ENCODE data around the gene MAPK10. TPM values are rescaled to one million over a fixed set of nuclear protein-coding genes. Genes with fewer than 3 reads are reported as not detected.

MAPK10 gene
- total RNA-seq, 4 donors from 2014 or later: 4.5 to 13.7 (median 9.8) TPM

GRCh38 chr4:86250619-86251018 is 109.2 kb downstream of the MAPK10 start:
- Histone ChIP-seq H3K36me3 (no peaks in the 10 kb centered on the region), H3K4me3 (no peak overlapping the region), H3K9me3 (no peaks in the 10 kb centered on the region), H3K27ac (replicated peaks in 1 of 4) (no peak overlapping the region), H3K4me1 (no peaks in the 10 kb centered on the region), H3K27me3 (no peaks in the 10 kb centered on the region)
- intact Hi-C loops (cut with DNase I): no loop called here
- TF ChIP-seq POLR2AphosphoS5 (IDR thresholded peaks at IDR 0.05) (no peak), POLR2A (IDR thresholded peaks at IDR 0.05; ENCODE audit: low read depth) (no peak), CTCF (IDR thresholded peaks at IDR 0.05) (no peak), EP300 (IDR thresholded peaks at IDR 0.05) (no peak)
- no peak for DNase-seq (ENCODE audit: extremely low spot score)
- WGBS: 62% methylated on average over 1 of the region's 1 CpG

- no peak overlapping the region for H3K27ac ChIP-seq (replicated peaks in 1 of 4)
- no peak overlapping the region for H3K4me3 ChIP-seq
- H3K9me3 ChIP-seq: no peaks in the 10 kb centered on the region
- H3K27me3 ChIP-seq: no peaks in the 10 kb centered on the region
- intact Hi-C loops (cut with DNase I): no loop called here
- 71% methylated on average over 1 of the region's 1 CpG for WGBS
- no peak for DNase-seq (ENCODE audit: extremely low spot score)
- TF ChIP-seq POLR2A (IDR thresholded peaks at IDR 0.05; ENCODE audit: low read depth): no peak
- no peak for TF ChIP-seq EP300 (IDR thresholded peaks at IDR 0.05)
- no peak for TF ChIP-seq POLR2AphosphoS5 (IDR thresholded peaks at IDR 0.05)
- TF ChIP-seq CTCF (IDR thresholded peaks at IDR 0.05): no peak
- no peaks in the 10 kb centered on the region for H3K4me1 ChIP-seq
- H3K36me3 ChIP-seq: no peaks in the 10 kb centered on the region
These were observed 109.8 kb downstream of the MAPK10 start for GRCh38 chr4:86250006-86250405.

DNA sequence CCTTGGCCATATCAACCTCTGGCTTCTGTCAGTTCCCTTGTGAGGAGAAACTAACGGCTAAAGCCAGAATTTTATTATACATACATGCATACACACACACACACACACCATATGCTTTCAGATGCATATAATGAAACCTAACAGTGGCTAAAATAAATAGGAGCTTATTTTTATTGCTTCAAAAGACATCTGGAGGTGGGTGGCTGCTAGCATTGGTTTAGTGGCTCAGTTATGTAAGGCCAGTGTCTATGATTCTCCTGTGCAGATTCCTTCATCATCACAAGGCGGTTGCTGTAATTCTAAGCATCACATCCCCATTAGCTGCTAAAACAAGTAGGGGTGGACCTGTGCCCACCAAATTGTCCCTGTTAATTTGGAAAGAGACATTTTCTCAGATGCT is 110.8 kb downstream of the MAPK10 start:
- no peak for DNase-seq (ENCODE audit: extremely low spot score)
- no peaks in the 10 kb centered on the region for H3K36me3 ChIP-seq
- WGBS: 93% methylated on average over 2 of the region's 2 CpGs
- H3K4me1 ChIP-seq: no peaks in the 10 kb centered on the region
- intact Hi-C loops (cut with DNase I): no loop called here
- H3K4me3 ChIP-seq: no peak overlapping the region
- no peaks in the 10 kb centered on the region for H3K27me3 ChIP-seq
- no peak for TF ChIP-seq CTCF (IDR thresholded peaks at IDR 0.05)
- no peaks in the 10 kb centered on the region for H3K9me3 ChIP-seq
- H3K27ac ChIP-seq (replicated peaks in 1 of 4): no peak overlapping the region

DNA sequence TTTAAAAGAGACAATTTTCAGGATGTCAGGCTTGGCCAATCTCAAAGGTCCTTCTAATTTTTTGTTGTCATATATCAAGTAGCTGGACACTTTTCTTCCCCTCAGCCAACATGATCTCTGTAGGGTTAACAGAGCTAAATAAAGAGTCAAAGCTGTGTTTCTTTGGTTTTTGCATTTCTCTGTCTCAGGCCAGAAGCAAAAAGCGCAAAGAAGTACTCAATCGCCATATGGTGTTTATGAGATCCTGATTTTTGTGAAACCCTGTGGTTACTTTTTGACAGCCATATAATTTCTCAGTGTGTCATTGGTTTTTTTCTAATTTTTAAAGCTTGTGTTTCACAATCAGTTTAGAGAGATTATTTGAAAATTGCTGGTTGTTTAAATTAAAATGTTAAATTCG is 111.9 kb downstream of the MAPK10 start:
- Histone ChIP-seq H3K4me3 (no peak overlapping the region), H3K36me3 (no peaks in the 10 kb centered on the region), H3K9me3 (no peaks in the 10 kb centered on the region), H3K27ac (replicated peaks in 1 of 4) (no peak overlapping the region), H3K4me1 (no peaks in the 10 kb centered on the region), H3K27me3 (no peaks in the 10 kb centered on the region)
- no peak for DNase-seq (ENCODE audit: extremely low spot score)
- 92% methylated on average over 3 of the region's 3 CpGs for WGBS
- TF ChIP-seq POLR2AphosphoS5 (IDR thresholded peaks at IDR 0.05) (no peak), CTCF (IDR thresholded peaks at IDR 0.05) (no peak), EP300 (IDR thresholded peaks at IDR 0.05) (no peak), POLR2A (IDR thresholded peaks at IDR 0.05; ENCODE audit: low read depth) (no peak)
- intact Hi-C loops (cut with DNase I): no loop called here

DNA sequence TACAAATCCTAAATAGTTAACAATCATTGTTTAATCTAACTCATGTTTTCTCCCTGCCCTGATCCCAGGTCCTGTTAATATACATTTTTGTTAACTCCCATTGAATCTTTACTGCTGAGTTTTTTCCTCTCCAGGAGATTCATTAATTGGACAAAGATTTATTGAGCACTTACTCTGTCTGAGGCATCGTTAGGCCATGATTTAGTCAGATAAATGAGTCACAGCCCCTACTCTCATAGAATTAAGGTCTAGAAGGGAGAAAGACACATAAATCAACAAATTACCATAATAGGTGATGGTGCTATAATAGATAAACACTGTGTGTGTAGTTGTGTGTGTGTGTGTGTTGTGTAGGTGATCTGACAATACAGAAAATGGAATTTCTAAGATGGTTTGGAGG is 112.5 kb downstream of the MAPK10 start:
- Histone ChIP-seq H3K27me3 (no peaks in the 10 kb centered on the region), H3K36me3 (no peaks in the 10 kb centered on the region), H3K4me1 (no peaks in the 10 kb centered on the region), H3K4me3 (no peak overlapping the region), H3K27ac (replicated peaks in 1 of 4) (no peak overlapping the region), H3K9me3 (no peaks in the 10 kb centered on the region)
- intact Hi-C loops (cut with DNase I): no loop called here
- DNase-seq (ENCODE audit: extremely low spot score): no peak
- WGBS: 81% methylated on average over 1 of the region's 1 CpG
- TF ChIP-seq CTCF (IDR thresholded peaks at IDR 0.05) (no peak), POLR2A (IDR thresholded peaks at IDR 0.05; ENCODE audit: low read depth) (no peak), POLR2AphosphoS5 (IDR thresholded peaks at IDR 0.05) (no peak), EP300 (IDR thresholded peaks at IDR 0.05) (no peak)
